Stimulated activated CD4-positive, alpha-beta T cell treated with anti-CD3 and anti-CD28 coated beads, Interleukin-4, amount 100 ng/mL, for 4 hours (primary cell): ENCODE data around the gene MEGF6.

Experiments
- DNase-seq, 2 experiments: peaks; one replicate each; pipeline ENCODE4 v3.0.0-alpha.2; 2020

The MEGF6 gene

DNA sequence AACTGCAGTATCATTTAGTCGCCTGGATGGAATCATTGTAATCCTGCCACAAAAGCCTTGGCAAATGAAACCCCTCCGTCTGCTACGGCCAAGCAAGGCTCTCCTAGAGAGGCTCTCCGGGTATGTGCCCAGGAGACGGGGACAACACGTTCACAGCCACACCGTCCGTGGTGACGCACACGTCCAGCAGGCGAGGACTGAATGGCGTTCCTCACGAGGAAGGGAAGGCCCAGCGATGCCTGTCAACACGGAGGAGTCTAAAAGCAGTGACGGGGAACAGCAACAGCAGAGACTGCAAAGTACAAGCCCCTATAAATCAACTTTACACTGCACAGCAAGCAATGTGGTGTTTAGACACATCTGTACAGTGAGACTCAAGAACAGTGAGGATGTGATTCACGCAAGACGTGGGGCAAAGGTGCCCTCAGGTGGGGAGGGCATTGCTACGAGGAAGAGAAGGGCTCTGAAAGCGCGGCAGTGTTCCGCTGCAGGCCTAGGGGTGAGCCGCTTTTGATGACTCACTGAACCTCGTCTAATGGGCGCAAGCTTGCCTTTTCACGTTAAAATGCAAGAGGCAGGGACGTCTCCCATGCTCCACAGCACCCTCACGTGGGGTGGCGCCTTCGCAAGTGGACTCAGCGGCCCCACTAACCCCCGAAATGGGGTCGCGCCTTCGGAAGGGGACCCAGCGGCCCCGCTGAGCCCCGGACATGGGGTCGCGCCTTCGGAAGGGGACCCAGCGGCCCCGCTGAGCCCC lies 31.8 kb upstream of the MEGF6 start:
- no peak for DNase-seq

- no peak for DNase-seq
These were observed 30.5 kb upstream of the MEGF6 start for GRCh38 chr1:3641816-3642215.

GRCh38 chr1:3641046-3641760 lies 29.9 kb upstream of the MEGF6 start:
- DNase-seq, result no peak

- no peak for DNase-seq
These were observed 29.0 kb upstream of the MEGF6 start for GRCh38 chr1:3640121-3640837.

DNA sequence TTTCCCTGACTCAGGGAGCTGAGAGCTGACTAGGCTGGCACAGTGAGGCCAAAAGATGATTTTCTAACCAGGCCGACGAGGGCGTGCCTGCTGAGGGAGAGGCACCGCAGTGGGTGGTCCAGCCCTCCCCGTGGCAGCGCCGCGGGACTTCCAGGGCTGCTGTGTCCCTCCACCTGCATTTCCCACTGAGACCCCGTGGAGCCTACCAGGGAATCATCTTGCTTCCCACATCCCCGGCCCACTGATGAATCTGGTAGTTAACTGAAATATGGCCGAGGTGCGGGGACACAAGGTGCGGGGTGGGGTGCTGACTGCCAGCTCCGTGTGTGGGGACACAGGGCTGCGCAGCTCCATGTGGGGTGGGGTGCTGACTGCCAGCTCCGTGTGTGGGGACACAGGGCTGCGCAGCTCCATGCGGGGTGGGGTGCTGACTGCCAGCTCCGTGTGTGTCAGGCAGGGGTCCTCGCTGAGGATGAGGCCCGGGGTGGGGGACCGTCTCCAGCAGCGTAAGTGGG lies 28.1 kb upstream of the MEGF6 start:
- DNase-seq, result no peak

DNA sequence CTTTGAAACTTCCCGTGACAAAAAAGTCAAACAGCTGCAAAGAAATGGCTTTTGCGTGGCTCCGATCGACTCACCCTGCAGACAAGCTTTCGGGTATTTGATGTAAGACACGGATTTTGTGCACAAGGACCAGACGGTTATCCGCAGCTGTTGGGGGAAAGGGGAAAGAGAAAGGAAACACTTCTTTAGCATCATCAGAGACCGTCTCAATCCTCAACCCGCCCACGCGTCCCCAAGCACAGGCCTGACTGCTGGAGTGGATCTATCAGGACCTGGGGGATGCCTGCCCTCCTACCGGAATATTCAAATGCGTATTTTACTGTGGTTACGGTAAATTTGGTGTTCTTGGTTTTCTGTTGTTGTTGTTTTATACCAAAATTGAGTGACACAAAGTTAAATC lies 27.4 kb upstream of the MEGF6 start:
- no peak for DNase-seq

- no peak for DNase-seq
These were observed 26.7 kb upstream of the MEGF6 start for GRCh38 chr1:3638027-3638426.

GRCh38 chr1:3636531-3636930 lies 25.2 kb upstream of the MEGF6 start:
- DNase-seq, result no peak

- DNase-seq, result no peak
These were observed 24.8 kb upstream of the MEGF6 start for GRCh38 chr1:3636080-3636479.

DNA sequence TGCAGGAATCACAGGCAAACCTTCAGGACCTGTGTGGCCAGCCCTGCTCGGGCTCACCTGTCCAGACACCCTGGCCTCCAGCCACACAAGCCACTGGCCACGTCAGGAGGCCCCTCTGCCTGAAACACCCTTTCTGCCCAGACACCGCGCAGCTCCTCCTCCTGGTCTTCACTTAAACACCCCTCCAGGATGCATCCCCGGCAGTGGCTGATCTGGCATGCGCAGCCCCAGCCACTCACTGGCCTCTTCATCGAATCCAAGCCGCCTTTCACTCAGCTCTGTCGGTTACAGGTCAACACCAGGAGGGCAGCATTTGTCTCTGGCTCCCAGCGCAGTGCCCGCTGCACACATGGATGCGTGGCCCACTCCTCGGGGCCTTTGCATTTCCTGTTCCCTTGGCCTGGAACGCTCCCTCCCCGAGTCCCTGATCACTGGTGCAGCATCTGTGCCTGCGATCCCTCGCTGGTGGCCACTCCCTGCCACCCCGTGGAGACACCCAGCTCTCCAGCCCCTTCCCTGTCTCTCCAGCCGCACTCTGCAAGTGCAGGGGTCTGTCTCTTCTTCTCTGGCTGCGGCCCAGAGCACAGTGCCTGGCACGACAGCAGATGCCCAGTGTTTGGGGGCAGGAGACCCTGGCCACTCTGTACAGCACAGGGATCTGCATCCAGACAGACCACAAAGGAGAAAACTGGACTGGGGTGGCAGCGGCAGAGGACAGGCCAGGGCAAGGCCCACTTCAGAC lies 22.9 kb upstream of the MEGF6 start:
- no peak for DNase-seq

DNA sequence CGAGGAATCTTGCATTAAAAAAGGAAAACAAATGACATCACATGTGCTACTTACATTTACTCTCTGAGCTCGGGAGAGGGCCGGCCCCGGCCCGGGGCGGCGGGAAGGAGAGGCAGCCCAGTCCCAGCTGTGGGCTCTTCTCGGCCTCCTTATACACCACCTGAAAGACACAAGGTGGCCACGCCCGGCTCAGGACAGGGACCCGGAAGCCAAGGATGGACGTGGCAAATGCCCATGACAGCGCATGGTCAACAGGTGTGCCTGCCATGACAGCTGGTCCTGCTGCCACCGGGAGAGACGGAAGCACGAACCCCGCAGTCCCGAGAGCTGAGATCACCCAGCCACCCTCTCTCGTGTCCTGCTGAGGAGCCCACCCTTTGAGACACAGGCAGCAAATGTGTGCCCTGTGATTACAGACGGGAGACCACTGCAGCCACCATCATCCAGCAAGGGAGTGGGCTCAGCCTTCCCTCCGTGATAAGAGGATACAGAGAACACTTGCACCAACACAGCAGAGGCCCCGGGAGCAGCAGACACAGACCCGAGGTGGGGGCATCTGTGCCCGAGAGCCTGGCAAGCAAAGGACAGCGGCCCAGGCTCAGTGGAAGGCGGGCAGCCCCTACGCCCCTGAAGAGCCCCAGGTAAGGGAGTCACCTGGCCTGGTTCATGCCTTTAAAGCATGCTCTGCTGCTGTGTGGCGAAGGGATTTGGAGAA lies 22.2 kb upstream of the MEGF6 start:
- DNase-seq, result no peak

DNA sequence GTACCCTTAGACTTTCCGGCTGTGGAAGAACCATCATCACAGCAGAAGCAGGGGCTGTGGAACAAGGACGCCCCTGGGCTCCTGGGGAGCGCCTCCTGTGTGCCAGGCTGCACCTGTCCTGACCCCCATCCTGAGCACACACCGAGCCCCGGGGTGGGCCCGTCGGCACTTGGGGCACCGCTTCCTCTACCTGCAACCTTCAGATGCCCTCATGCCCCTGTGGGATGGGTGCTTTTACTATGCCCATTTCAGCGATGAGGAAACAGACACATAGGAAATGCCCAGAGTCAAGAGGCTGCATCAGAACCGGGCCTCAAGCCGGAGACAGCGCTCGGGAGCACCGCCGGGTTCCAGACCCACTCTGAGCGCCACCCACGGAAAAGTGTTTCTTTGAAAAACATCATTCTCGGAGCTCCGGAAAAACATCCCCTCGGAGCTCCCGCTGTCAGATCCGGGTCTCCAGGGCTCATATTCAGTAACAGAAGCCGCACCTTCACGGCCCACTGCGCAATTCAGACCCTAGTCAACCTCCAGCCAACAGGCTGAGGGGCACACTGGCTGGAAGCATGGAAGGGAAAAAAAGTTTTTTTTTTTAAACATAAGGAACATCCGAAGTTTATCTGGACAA lies 21.5 kb upstream of the MEGF6 start:
- DNase-seq, result no peak

DNA sequence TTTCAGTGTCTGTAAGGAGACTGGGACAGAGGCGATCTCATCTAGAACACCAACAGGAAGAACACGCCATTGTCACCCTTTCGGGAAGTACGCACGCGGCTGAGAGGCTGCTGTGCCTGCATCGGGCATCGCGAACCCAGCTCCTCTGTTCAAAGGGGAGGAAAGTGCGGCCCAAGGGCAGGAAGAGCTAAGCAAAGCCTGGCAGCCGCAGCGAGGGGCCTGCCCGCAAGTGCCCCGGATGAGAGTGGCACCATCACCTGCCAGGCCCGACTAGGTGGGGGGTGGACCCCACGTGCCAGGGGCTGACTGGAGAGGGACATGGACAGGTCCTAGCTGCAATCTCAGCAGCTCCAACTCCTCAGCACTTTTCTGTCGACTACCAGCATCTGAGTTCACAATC lies 21.0 kb upstream of the MEGF6 start:
- no peak for DNase-seq

GRCh38 chr1:3631320-3632260 lies 20.3 kb upstream of the MEGF6 start:
- DNase-seq, result no peak

DNA sequence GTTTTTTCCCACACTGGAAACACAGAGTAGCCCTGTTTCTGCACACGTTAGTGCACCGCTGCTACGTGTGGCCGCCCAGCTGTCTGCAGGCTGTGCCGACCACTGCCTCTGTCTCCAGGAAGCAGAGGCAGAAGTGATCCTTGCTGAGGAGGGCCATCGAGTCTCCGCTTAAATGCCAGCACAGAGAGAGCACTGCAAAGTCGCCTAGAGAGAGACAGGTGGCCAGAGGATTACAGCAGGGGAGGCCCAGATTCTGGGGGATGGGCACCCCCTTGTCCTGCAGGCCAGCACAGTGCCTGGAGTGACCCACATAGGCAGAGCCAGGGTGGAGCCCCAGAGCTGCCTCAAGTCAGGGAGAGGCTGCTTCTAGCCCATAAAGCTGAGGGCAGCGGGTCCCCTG lies 19.6 kb upstream of the MEGF6 start:
- DNase-seq, result no peak

- no peak for DNase-seq
These were observed 18.9 kb upstream of the MEGF6 start for GRCh38 chr1:3630161-3630611.

DNA sequence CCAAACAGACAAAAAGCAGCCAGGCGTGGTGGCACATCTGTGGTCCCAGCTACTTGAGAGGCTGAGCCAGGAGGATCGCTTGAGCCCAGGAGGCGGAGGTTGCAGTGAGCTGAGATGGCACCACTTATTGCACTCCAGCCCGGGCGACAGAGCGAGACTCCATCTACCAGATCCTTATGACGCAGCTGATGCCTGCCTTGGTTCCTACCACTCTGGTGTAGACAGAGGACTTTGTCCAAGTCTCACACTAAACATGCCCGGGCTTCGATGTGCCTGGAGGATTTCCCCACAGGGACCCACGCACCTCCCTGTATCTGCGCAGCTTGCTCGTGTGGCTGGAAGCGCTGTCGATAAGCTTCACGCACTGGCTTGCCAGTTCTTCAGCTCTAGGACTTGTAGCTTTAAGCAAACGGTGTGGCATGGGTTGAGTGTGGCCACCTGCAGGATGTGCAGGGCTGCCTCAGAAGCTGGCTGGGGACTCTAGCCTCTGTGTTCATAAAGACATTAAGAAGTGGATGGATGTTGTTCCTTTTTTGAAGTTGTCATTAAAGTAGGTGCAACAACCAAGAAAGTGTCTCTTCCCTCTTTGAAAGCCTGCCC lies 18.4 kb upstream of the MEGF6 start:
- DNase-seq, result no peak

DNA sequence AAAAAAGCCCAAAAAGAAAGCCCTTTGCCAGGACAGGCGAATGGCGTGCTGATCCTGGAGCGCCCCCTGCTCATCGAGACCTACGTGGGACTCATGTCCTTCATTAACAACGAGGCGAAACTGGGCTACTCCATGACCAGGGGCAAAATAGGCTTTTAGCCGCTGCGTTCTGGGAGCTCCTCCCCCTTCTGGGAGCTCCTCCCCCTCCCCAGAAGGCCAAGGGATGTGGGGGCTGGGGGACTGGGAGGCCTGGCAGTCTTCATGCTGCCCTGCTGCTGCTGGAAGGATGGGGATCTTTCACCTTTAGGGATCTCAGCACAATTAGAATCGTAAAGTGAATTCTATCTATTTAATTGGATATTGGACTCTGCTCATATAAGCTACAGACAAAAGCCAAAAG lies 17.1 kb upstream of the MEGF6 start:
- no peak for DNase-seq

GRCh38 chr1:3627515-3628253 lies 16.4 kb upstream of the MEGF6 start:
- no peak for DNase-seq
